ENCODE data around the gene ARHGAP28.

ARHGAP28 gene

GRCh38 chr18:6729247-6730091 lies at the start of gene ARHGAP28:
Gene ARHGAP28, plus strand, starts transcription at chr18:6729716. Its CDS starts 106 bp downstream, at chr18:6729822.
- DNase-seq (ENCODE audit: low read depth in 2 of 2), result no peak

GRCh38 chr18:6681331-6681875 lies 48.1 kb upstream of the ARHGAP28 start:
- DNase-seq (ENCODE audit: low read depth in 2 of 2), result no peak

- no peak for DNase-seq (ENCODE audit: low read depth in 2 of 2)
Observed at GRCh38 chr18:6682437-6683111, 46.9 kb upstream of the ARHGAP28 start.

- DNase-seq (ENCODE audit: low read depth in 2 of 2), result no peak
Observed at GRCh38 chr18:6683112-6683876, 46.2 kb upstream of the ARHGAP28 start.

- DNase-seq (ENCODE audit: low read depth in 2 of 2), result no peak
Observed at GRCh38 chr18:6687676-6688075, 41.8 kb upstream of the ARHGAP28 start.

GRCh38 chr18:6708890-6709289 lies 20.6 kb upstream of the ARHGAP28 start:
- DNase-seq (ENCODE audit: low read depth in 2 of 2), result no peak

- no peak for DNase-seq (ENCODE audit: low read depth in 2 of 2)
Observed at GRCh38 chr18:6711467-6711866, 18.0 kb upstream of the ARHGAP28 start.

GRCh38 chr18:6712401-6712800 lies 17.1 kb upstream of the ARHGAP28 start:
- DNase-seq (ENCODE audit: low read depth in 2 of 2), result no peak

- DNase-seq (ENCODE audit: low read depth in 2 of 2), result no peak
Observed at GRCh38 chr18:6714010-6714409, 15.5 kb upstream of the ARHGAP28 start.

- DNase-seq (ENCODE audit: low read depth in 2 of 2), result no peak
Observed at GRCh38 chr18:6718267-6718666, 11.2 kb upstream of the ARHGAP28 start.

- DNase-seq (ENCODE audit: low read depth in 2 of 2), result no peak
Observed at GRCh38 chr18:6719098-6719846, 10.2 kb upstream of the ARHGAP28 start.

GRCh38 chr18:6719910-6720683 lies 9.4 kb upstream of the ARHGAP28 start:
- no peak for DNase-seq (ENCODE audit: low read depth in 2 of 2)

- no peak for DNase-seq (ENCODE audit: low read depth in 2 of 2)
Observed at GRCh38 chr18:6721755-6722154, 7.8 kb upstream of the ARHGAP28 start.

- DNase-seq (ENCODE audit: low read depth in 2 of 2), result no peak
Observed at GRCh38 chr18:6722690-6723089, 6.8 kb upstream of the ARHGAP28 start.

- no peak for DNase-seq (ENCODE audit: low read depth in 2 of 2)
Observed at GRCh38 chr18:6724331-6724730, 5.2 kb upstream of the ARHGAP28 start.

- no peak for DNase-seq (ENCODE audit: low read depth in 2 of 2)
Observed at GRCh38 chr18:6728331-6728730, 1.2 kb upstream of the ARHGAP28 start.

- no peak for DNase-seq (ENCODE audit: low read depth in 2 of 2)
Observed at GRCh38 chr18:6728809-6729246, 688 bp upstream of the ARHGAP28 start.

GRCh38 chr18:6730416-6731221 lies 1.1 kb downstream of the ARHGAP28 start:
- no peak for DNase-seq (ENCODE audit: low read depth in 2 of 2)

GRCh38 chr18:6731222-6731596 lies 1.7 kb downstream of the ARHGAP28 start:
- no peak for DNase-seq (ENCODE audit: low read depth in 2 of 2)

GRCh38 chr18:6732952-6733351 lies 3.4 kb downstream of the ARHGAP28 start:
- DNase-seq (ENCODE audit: low read depth in 2 of 2), result no peak
